Adrenal gland (tissue), 12 donors: ENCODE measurements around the gene CDH4. TPM values are rescaled to one million over a fixed set of nuclear protein-coding genes. Genes with fewer than 3 reads are reported as not detected.
A peak's percentile ranks its signal among the peaks of the same experiment; 100 is the strongest.

Experiments used
- DNase-seq, 7 donors: peaks; one replicate each; pipeline ENCODE4 v3.0.0-alpha.2; 2019 to 2020
- H3K27ac ChIP-seq, 5 donors: fragments of 200-600 bp; sonication (generic) in 4 of 5; 1 replicate in 3 of 5; 2 replicates in 2 of 5; pipeline versions ENCODE4 v1.5.1 to v1.8.0; 2016 to 2020; ENCODE audit warnings: mild to moderate bottlenecking in 1 of 5
- H3K27me3 ChIP-seq: fragments of 200-600 bp; 2 replicates; pipeline ENCODE4 v1.8.0; 2021
- H3K36me3 ChIP-seq, 2 donors: fragments of 200-600 bp; replicated peaks in 1 of 2; 1 replicate in 1 of 2; 2 replicates in 1 of 2; pipeline versions ENCODE4 v1.5.1 to v1.8.0; 2018 to 2022
- H3K4me1 ChIP-seq, 2 donors: fragments of 200-600 bp; replicated peaks in 1 of 2; 1 replicate in 1 of 2; 2 replicates in 1 of 2; pipeline versions ENCODE4 v1.5.1 to v1.8.0; 2018 to 2021
- H3K4me3 ChIP-seq, 4 donors: fragments of 200-600 bp; sonication (generic) in 3 of 4; one replicate each; pipeline ENCODE4 v1.5.1; 2016 to 2018
- H3K9me3 ChIP-seq, 3 donors: fragments of 200-600 bp; sonication (generic) in 1 of 3; replicated peaks in 1 of 3; 1 replicate in 2 of 3; 2 replicates in 1 of 3; pipeline versions ENCODE4 v1.5.1 to v1.8.0; 2016 to 2021
- CTCF ChIP-seq, 6 experiments: fragments of 450-650 bp in 4 of 6; fragments of 200-600 bp in 2 of 6; sonication (generic) in 1 of 6; IDR thresholded peaks; 1 replicate in 5 of 6; 2 replicates in 1 of 6; pipeline versions ENCODE4 v1.5.1 to v1.8.0; 2016 to 2021; ENCODE audit warnings: antibody characterized with exemption in 6 of 6, mild to moderate bottlenecking in 2 of 6, moderate library complexity in 1 of 6
- POLR2A ChIP-seq, 2 donors: fragments of 450-650 bp; IDR thresholded peaks; one replicate each; pipeline ENCODE4 v1.6.1; 2017; ENCODE audit warnings: antibody characterized with exemption in 2 of 2, mild to moderate bottlenecking in 2 of 2, moderate library complexity in 1 of 2
- WGBS, 4 donors: extraction: QIAGEN DNeasy Blood & Tissue Kit in 2 of 4; methylation state at CpG; one replicate each; pipeline versions ENCODE4 v1.1.5 to v1.1.7; 2013 to 2017; 5-methylcytosine and 5-hydroxymethylcytosine counted together
- intact Hi-C, 2 donors: fragments of 100-400 bp; cut with DNase I; formaldehyde crosslinking; loops; one replicate each; pipeline versions ENCODE4 v1.14.1 to v1.15.0; 2022 to 2023
- polyA plus RNA-seq, 3 donors: library from polyadenylated mRNA; stranded (reverse); fragments of 200-250 nt in 2 of 3; fragments of 350-450 nt in 1 of 3; fragmentation: Illumina TruSeq in 1 of 3; extraction: RNeasy Lipid Tissue Mini Kit (QIAGEN cat#74804) in 1 of 3; gene quantifications; one replicate each; pipeline ENCODE4 v1.2.3, GENCODE V29; 2013 to 2014
- total RNA-seq, 9 donors: library from RNA; depleted of rRNA in 4 of 9; stranded (reverse); fragments of >200 nt in 4 of 9; fragments of 120-200 nt in 1 of 9; fragmentation: NEBNext Ultra II Directional in 1 of 9; extraction: Animal tissue kit (Norgen Biotek cat#: 25700) in 1 of 9; gene quantifications; one replicate each; pipeline versions ENCODE4 v1.1.0 to v1.2.4, GENCODE V29; 2013 to 2023
- donor health status: healthy with polysubstance abuse.
- donor health status: Bipolar disorder and iron deficiency.
- donor health status: DM: yes; HTN: yes; CAD: no.
- donor health status: DM: no; HTN: no; CAD: no.
- donor health status: DM: no; HTN: no; CAD: no.
- donor health status: DM: yes; HTN: yes; CAD: no.

CDH4 gene
- total and polyA plus RNA-seq, 12 donors: 0.08 to 0.53 (median 0.20) TPM; not detected in 3

GRCh38 chr20:61897401-61898295 is 645.6 kb downstream of the CDH4 start:
- WGBS, 4 donors: 63 to 88% (median 79%) methylated on average over 10 to 26 of the region's 26 CpGs
- Histone ChIP-seq H3K4me1 (no peaks in the 10 kb centered on the region), H3K9me3 (no peaks in the 10 kb centered on the region), H3K27ac (no peak overlapping the region), H3K4me3 (no peak overlapping the region), H3K27me3 (no peaks in the 10 kb centered on the region), H3K36me3 (no peaks in the 10 kb centered on the region)
- intact Hi-C loops: no loop called here
- DNase-seq: no peak
- TF ChIP-seq POLR2A (IDR thresholded peaks at IDR 0.05) (no peak), CTCF (IDR thresholded peaks at IDR 0.05) (no peak)

- no peak overlapping the region for H3K4me3 ChIP-seq
- TF ChIP-seq CTCF (IDR thresholded peaks at IDR 0.05): no peak
- TF ChIP-seq POLR2A (IDR thresholded peaks at IDR 0.05): no peak
- no peaks in the 10 kb centered on the region for H3K9me3 ChIP-seq
- intact Hi-C loops: no loop called here
- 59 to 67% (median 64%) methylated on average over 6 to 8 of the region's 8 CpGs for WGBS, 4 donors
- DNase-seq: no peak
- no peak overlapping the region for H3K27ac ChIP-seq
- no peaks in the 10 kb centered on the region for H3K27me3 ChIP-seq
- no peaks in the 10 kb centered on the region for H3K4me1 ChIP-seq
- no peaks in the 10 kb centered on the region for H3K36me3 ChIP-seq
Measured at GRCh38 chr20:61898405-61898804, 646.3 kb downstream of the CDH4 start.

GRCh38 chr20:61900011-61900944 is 648.2 kb downstream of the CDH4 start:
- Histone ChIP-seq H3K4me1 (no peaks in the 10 kb centered on the region), H3K27ac (no peak overlapping the region), H3K9me3 (no peaks in the 10 kb centered on the region), H3K4me3 (no peak overlapping the region), H3K27me3 (no peaks in the 10 kb centered on the region), H3K36me3 (no peaks in the 10 kb centered on the region)
- intact Hi-C loops: no loop called here
- DNase-seq: peak in 1 of 7 donors; percentile 25
- WGBS, 4 donors: 37 to 48% (median 40%) methylated on average over 13 to 29 of the region's 29 CpGs
- TF ChIP-seq POLR2A (IDR thresholded peaks at IDR 0.05) (no peak), CTCF (IDR thresholded peaks at IDR 0.05) (no peak)

GRCh38 chr20:61900945-61901293 is 648.9 kb downstream of the CDH4 start:
- H3K27ac ChIP-seq: no peak overlapping the region
- TF ChIP-seq POLR2A (IDR thresholded peaks at IDR 0.05): no peak
- no peak for TF ChIP-seq CTCF (IDR thresholded peaks at IDR 0.05)
- H3K9me3 ChIP-seq: no peaks in the 10 kb centered on the region
- 49 to 68% (median 62%) methylated on average over 4 of the region's 4 CpGs for WGBS, 4 donors
- H3K4me3 ChIP-seq: no peak overlapping the region
- intact Hi-C loops: no loop called here
- H3K4me1 ChIP-seq: no peaks in the 10 kb centered on the region
- no peaks in the 10 kb centered on the region for H3K36me3 ChIP-seq
- no peaks in the 10 kb centered on the region for H3K27me3 ChIP-seq
- DNase-seq: no peak
